ENCODE data around the gene WDR7. TPM values are rescaled to one million over a fixed set of nuclear protein-coding genes. Genes with fewer than 3 reads are reported as not detected.

The WDR7 gene
- total and polyA plus RNA-seq, 10 of the 15 experiments (the other 5 are each of a cell fraction or from before 2014, with no cell fraction given), result 2.8 to 16.5 (median 11.7) TPM

DNA sequence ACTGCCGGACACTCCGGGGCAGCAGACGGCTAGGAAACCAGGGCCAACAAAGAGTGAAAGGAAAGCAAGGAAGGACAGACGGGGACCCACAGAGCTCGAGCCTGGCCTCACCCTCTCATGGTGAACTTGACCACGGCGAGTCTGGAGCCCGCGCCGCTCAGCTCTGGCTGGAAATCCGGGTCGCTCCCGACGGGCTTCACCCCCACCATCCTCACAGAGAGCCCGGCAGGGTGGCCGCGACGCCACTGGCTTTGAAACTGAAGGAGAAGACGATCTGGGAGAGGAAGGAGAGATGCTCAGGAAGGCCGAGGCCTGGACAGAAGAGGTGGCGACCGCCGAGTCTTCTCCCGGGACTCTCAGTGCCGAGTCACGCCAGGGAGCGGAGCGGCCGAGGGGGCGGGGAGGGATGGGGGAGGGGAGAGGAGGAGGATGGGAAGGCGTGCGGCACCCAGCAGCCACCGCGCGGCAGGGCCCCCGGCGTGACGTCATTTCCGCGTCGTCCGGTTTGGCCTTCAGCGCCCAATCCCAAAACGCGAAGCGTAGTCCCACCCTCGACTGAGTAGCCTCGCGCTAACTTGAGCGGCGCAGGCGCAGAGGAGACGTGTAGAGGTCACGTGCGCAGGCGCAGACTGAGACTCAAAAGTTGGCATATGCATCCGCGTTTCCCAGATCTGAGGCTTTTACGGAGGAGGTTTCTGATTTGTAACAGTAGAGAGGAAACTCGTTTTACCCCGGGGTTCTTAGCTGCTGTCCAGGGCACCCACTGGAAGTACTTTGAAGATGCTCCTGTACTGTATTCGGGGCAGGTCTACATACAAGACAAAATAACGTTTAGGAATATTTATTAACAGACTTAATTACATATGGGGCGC is 12.7 kb upstream of the WDR7 start, which contains the start of gene TXNL1 (continued):
- no peak for TF ChIP-seq PAX8 (IDR thresholded peaks at IDR 0.05)
- TF ChIP-seq NBN (IDR thresholded peaks at IDR 0.05), result peak; percentile 99
- no peak for TF ChIP-seq EED (IDR thresholded peaks at IDR 0.05; ENCODE audit: low read depth)
- TF ChIP-seq KAT2A (conservative IDR thresholded peaks at IDR 0.05; ENCODE audit: control insufficient read depth, low read depth, low read length), result no peak
- TF ChIP-seq HDAC6 (IDR thresholded peaks at IDR 0.05; ENCODE audit: unreplicated experiment), result no peak
- 0 out of 2 replicates have a peak, but pooled peaks have one; percentile 21 for TF ChIP-seq CBX5 (IDR thresholded peaks at IDR 0.05; ENCODE audit: low read depth)
- TF ChIP-seq RBBP5 (conservative IDR thresholded peaks at IDR 0.05), result no peak
- TF ChIP-seq POU2F2 (IDR thresholded peaks at IDR 0.05; ENCODE audit: borderline replicate concordance, low read depth, low read length), result peak; percentile 77; the same call in 1 of the 3 replicates
- TF ChIP-seq, protein P1, sequence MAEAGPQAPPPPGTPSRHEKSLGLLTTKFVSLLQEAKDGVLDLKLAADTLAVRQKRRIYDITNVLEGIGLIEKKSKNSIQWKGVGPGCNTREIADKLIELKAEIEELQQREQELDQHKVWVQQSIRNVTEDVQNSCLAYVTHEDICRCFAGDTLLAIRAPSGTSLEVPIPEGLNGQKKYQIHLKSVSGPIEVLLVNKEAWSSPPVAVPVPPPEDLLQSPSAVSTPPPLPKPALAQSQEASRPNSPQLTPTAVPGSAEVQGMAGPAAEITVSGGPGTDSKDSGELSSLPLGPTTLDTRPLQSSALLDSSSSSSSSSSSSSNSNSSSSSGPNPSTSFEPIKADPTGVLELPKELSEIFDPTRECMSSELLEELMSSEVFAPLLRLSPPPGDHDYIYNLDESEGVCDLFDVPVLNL (IDR thresholded peaks at IDR 0.05; ENCODE audit: low read depth, low read length), result 0 out of 2 replicates have a peak, but pooled peaks have one; percentile 22
- no peak for TF ChIP-seq DPF2 (IDR thresholded peaks at IDR 0.05)
- TF ChIP-seq FOXK2 (IDR thresholded peaks at IDR 0.05), result no peak
- peak; percentile 98 for TF ChIP-seq CHD2 (IDR thresholded peaks at IDR 0.05; ENCODE audit: borderline replicate concordance, low read depth, low read length)
- TF ChIP-seq GABPA (IDR thresholded peaks at IDR 0.05; ENCODE audit: low read depth), result peak; percentile 78
- no peak for TF ChIP-seq FOS (IDR thresholded peaks at IDR 0.05; ENCODE audit: borderline replicate concordance, extremely low read depth, insufficient read length)
- no peak for TF ChIP-seq CBX3 (IDR thresholded peaks at IDR 0.05; ENCODE audit: borderline replicate concordance, low read depth)
- TF ChIP-seq HCFC1 (IDR thresholded peaks at IDR 0.05; ENCODE audit: low read length), result peak; percentile 72
- TF ChIP-seq KLF5 (IDR thresholded peaks at IDR 0.05; ENCODE audit: partially characterized antibody), result peak; percentile 25
- peak; percentile 97 for TF ChIP-seq CREB1 (IDR thresholded peaks at IDR 0.05; ENCODE audit: low read depth)
- TF ChIP-seq MYB (IDR thresholded peaks at IDR 0.05; ENCODE audit: borderline replicate concordance, low read depth, low read length), result no peak
- no peak for TF ChIP-seq NFYA (IDR thresholded peaks at IDR 0.05; ENCODE audit: borderline replicate concordance, low read depth, low read length)
- TF ChIP-seq, protein P2, sequence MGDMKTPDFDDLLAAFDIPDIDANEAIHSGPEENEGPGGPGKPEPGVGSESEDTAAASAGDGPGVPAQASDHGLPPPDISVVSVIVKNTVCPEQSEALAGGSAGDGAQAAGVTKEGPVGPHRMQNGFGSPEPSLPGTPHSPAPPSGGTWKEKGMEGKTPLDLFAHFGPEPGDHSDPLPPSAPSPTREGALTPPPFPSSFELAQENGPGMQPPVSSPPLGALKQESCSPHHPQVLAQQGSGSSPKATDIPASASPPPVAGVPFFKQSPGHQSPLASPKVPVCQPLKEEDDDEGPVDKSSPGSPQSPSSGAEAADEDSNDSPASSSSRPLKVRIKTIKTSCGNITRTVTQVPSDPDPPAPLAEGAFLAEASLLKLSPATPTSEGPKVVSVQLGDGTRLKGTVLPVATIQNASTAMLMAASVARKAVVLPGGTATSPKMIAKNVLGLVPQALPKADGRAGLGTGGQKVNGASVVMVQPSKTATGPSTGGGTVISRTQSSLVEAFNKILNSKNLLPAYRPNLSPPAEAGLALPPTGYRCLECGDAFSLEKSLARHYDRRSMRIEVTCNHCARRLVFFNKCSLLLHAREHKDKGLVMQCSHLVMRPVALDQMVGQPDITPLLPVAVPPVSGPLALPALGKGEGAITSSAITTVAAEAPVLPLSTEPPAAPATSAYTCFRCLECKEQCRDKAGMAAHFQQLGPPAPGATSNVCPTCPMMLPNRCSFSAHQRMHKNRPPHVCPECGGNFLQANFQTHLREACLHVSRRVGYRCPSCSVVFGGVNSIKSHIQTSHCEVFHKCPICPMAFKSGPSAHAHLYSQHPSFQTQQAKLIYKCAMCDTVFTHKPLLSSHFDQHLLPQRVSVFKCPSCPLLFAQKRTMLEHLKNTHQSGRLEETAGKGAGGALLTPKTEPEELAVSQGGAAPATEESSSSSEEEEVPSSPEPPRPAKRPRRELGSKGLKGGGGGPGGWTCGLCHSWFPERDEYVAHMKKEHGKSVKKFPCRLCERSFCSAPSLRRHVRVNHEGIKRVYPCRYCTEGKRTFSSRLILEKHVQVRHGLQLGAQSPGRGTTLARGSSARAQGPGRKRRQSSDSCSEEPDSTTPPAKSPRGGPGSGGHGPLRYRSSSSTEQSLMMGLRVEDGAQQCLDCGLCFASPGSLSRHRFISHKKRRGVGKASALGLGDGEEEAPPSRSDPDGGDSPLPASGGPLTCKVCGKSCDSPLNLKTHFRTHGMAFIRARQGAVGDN (IDR thresholded peaks at IDR 0.05), result peak; percentile 68
- TF ChIP-seq MTA2 (IDR thresholded peaks at IDR 0.05; ENCODE audit: low read depth), result no peak
- no peak for TF ChIP-seq STAT1 (conservative IDR thresholded peaks at IDR 0.05)
- TF ChIP-seq, protein P3, sequence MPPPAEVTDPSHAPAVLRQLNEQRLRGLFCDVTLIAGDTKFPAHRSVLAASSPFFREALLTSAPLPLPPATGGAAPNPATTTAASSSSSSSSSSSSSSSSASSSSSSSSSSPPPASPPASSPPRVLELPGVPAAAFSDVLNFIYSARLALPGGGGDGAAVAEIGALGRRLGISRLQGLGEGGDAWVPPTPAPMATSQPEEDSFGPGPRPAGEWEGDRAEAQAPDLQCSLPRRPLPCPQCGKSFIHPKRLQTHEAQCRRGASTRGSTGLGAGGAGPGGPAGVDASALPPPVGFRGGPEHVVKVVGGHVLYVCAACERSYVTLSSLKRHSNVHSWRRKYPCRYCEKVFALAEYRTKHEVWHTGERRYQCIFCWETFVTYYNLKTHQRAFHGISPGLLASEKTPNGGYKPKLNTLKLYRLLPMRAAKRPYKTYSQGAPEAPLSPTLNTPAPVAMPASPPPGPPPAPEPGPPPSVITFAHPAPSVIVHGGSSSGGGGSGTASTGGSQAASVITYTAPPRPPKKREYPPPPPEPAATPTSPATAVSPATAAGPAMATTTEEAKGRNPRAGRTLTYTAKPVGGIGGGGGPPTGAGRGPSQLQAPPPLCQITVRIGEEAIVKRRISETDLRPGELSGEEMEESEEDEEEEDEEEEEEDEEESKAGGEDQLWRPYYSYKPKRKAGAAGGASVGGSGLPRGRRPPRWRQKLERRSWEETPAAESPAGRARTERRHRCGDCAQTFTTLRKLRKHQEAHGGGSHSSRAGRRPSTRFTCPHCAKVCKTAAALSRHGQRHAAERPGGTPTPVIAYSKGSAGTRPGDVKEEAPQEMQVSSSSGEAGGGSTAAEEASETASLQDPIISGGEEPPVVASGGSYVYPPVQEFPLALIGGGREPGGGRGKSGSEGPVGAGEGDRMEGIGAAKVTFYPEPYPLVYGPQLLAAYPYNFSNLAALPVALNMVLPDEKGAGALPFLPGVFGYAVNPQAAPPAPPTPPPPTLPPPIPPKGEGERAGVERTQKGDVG (CRISPR knock-in tag; IDR thresholded peaks at IDR 0.05), result no peak
